Measurements from ENCODE around the gene CEP170. TPM values are rescaled to one million over a fixed set of nuclear protein-coding genes. Genes with fewer than 3 reads are reported as not detected.

Gene CEP170
- total RNA-seq, 1 donor from 2014 or later = 86.5 TPM

Other genes starting within 250 kb of the CEP170 start
- gene SDCCAG8, start 760 bp upstream of the CEP170 start, total RNA-seq = 71.9 TPM